HUES6 (cell line): ENCODE results near the gene VAC14.

Experiments
- H3K27ac ChIP-seq: 2 replicates; pipeline ENCODE4 v1.7.0; 2013; ENCODE audit warnings: low read depth, mild to moderate bottlenecking, low read length, inconsistent platforms
- H3K27me3 ChIP-seq: 2 replicates; pipeline ENCODE4 v1.6.1; 2013; ENCODE audit warnings: low read length; ENCODE audit not compliant: control insufficient read depth, insufficient read depth
- H3K36me3 ChIP-seq: 2 replicates; pipeline ENCODE4 v1.6.1; 2013; ENCODE audit warnings: low read length; ENCODE audit not compliant: control insufficient read depth, insufficient read depth
- H3K4me1 ChIP-seq: 2 replicates; pipeline ENCODE4 v1.6.1; 2013; ENCODE audit warnings: low read length; ENCODE audit not compliant: control insufficient read depth, insufficient read depth
- H3K4me3 ChIP-seq: 2 replicates; pipeline ENCODE4 v1.5.1; 2013; ENCODE audit warnings: low read depth, low read length
- H3K9ac ChIP-seq: one replicate; pipeline ENCODE4 v1.6.1; 2013; ENCODE audit warnings: mild to moderate bottlenecking, low read length
- H3K9me3 ChIP-seq: 2 replicates; pipeline ENCODE4 v1.6.1; 2013; ENCODE audit warnings: low read depth, low read length; ENCODE audit not compliant: control insufficient read depth, insufficient read depth

The VAC14 gene

GRCh38 chr16:70656065-70656711 lies 144.8 kb downstream of the VAC14 start:
- Histone ChIP-seq H3K36me3 (no peaks in the 10 kb centered on the region), H3K4me1 (peaks cover 12% of the 10 kb centered on the region), H3K4me3 (no peak overlapping the region), H3K27me3 (no peaks in the 10 kb centered on the region), H3K9me3 (no peaks in the 10 kb centered on the region), H3K9ac (no peak overlapping the region), H3K27ac (no peak overlapping the region)

- H3K9ac ChIP-seq = no peak overlapping the region
- H3K9me3 ChIP-seq = no peaks in the 10 kb centered on the region; the same call in 1 of the 2 replicates
- H3K27ac ChIP-seq = no peak overlapping the region
These were observed 146.9 kb downstream of the VAC14 start for GRCh38 chr16:70653809-70654771.

GRCh38 chr16:70653406-70653805 lies 147.6 kb downstream of the VAC14 start:
- no peaks in the 10 kb centered on the region for H3K36me3 ChIP-seq
- no peaks in the 10 kb centered on the region for H3K27me3 ChIP-seq
- peaks cover 16% of the 10 kb centered on the region for H3K4me1 ChIP-seq
- no peak overlapping the region for H3K4me3 ChIP-seq
- no peak overlapping the region for H3K9ac ChIP-seq
- H3K27ac ChIP-seq = no peak overlapping the region
- H3K9me3 ChIP-seq = peaks cover 5% of the 10 kb centered on the region; the same call in 1 of the 2 replicates

More at GRCh38 chr16:70653809-70654771, 146.9 kb downstream of the VAC14 start:
- Histone ChIP-seq H3K27me3 (no peaks in the 10 kb centered on the region), H3K4me1 (peaks cover 15% of the 10 kb centered on the region), H3K4me3 (no peak overlapping the region), H3K36me3 (no peaks in the 10 kb centered on the region)

- Histone ChIP-seq H3K36me3 (no peaks in the 10 kb centered on the region), H3K9me3 (peaks cover 5% of the 10 kb centered on the region; the same call in 1 of the 2 replicates), H3K4me3 (no peak overlapping the region), H3K4me1 (peaks cover 16% of the 10 kb centered on the region), H3K9ac (no peak overlapping the region), H3K27me3 (no peaks in the 10 kb centered on the region), H3K27ac (no peak overlapping the region)
These were observed 148.6 kb downstream of the VAC14 start for GRCh38 chr16:70652322-70652721.

- H3K9ac ChIP-seq = no peak overlapping the region
These were observed 149.4 kb downstream of the VAC14 start for GRCh38 chr16:70651524-70651923.

GRCh38 chr16:70650216-70650615 lies 150.7 kb downstream of the VAC14 start:
- no peak overlapping the region for H3K27ac ChIP-seq
- H3K4me3 ChIP-seq = no peak overlapping the region
- peaks cover 5% of the 10 kb centered on the region; the same call in 1 of the 2 replicates for H3K9me3 ChIP-seq
- no peaks in the 10 kb centered on the region for H3K36me3 ChIP-seq
- H3K9ac ChIP-seq = no peak overlapping the region
- peaks cover 16% of the 10 kb centered on the region for H3K4me1 ChIP-seq
- H3K27me3 ChIP-seq = no peaks in the 10 kb centered on the region

More at GRCh38 chr16:70651524-70651923, 149.4 kb downstream of the VAC14 start:
- peaks cover 16% of the 10 kb centered on the region for H3K4me1 ChIP-seq
- H3K4me3 ChIP-seq = no peak overlapping the region
- H3K36me3 ChIP-seq = no peaks in the 10 kb centered on the region
- no peaks in the 10 kb centered on the region for H3K27me3 ChIP-seq
- H3K27ac ChIP-seq = no peak overlapping the region
- H3K9me3 ChIP-seq = peaks cover 5% of the 10 kb centered on the region; the same call in 1 of the 2 replicates

GRCh38 chr16:70649300-70649699 lies 151.7 kb downstream of the VAC14 start:
- Histone ChIP-seq H3K36me3 (no peaks in the 10 kb centered on the region), H3K27me3 (no peaks in the 10 kb centered on the region), H3K9me3 (peaks cover 5% of the 10 kb centered on the region; the same call in 1 of the 2 replicates), H3K27ac (no peak overlapping the region), H3K4me1 (peaks cover 15% of the 10 kb centered on the region), H3K9ac (no peak overlapping the region), H3K4me3 (no peak overlapping the region)

GRCh38 chr16:70648606-70649005 lies 152.4 kb downstream of the VAC14 start:
- H3K9me3 ChIP-seq = peaks cover 5% of the 10 kb centered on the region; the same call in 1 of the 2 replicates
- H3K27me3 ChIP-seq = no peaks in the 10 kb centered on the region
- no peak overlapping the region for H3K27ac ChIP-seq
- H3K36me3 ChIP-seq = no peaks in the 10 kb centered on the region
- H3K9ac ChIP-seq = no peak overlapping the region
- H3K4me3 ChIP-seq = no peak overlapping the region
- peaks cover 9% of the 10 kb centered on the region; the same call in 1 of the 2 replicates for H3K4me1 ChIP-seq

GRCh38 chr16:70647441-70648359 lies 153.3 kb downstream of the VAC14 start:
- H3K27ac ChIP-seq = no peak overlapping the region
- no peak overlapping the region for H3K4me3 ChIP-seq
- peaks cover 9% of the 10 kb centered on the region; the same call in 1 of the 2 replicates for H3K4me1 ChIP-seq
- H3K9ac ChIP-seq = no peak overlapping the region
- H3K27me3 ChIP-seq = no peaks in the 10 kb centered on the region
- H3K36me3 ChIP-seq = no peaks in the 10 kb centered on the region
- H3K9me3 ChIP-seq = peaks cover 5% of the 10 kb centered on the region; the same call in 1 of the 2 replicates
